Measurements from ENCODE around the gene PPWD1.

Gene PPWD1

GRCh38 chr5:65624025-65624570 lies 61.0 kb downstream of the PPWD1 start, which contains the start of gene TRIM23:
Gene TRIM23 (minus strand): TSS chr5:65624333. CDS start chr5:65624274, 59 bp downstream.
- peak; percentile 46 for DNase-seq

GRCh38 chr5:65624571-65625555 lies 61.8 kb downstream of the PPWD1 start, which contains the start of the genes SHLD3 and TRAPPC13:
Gene SHLD3 (plus strand): TSS chr5:65625027. CDS start chr5:65629588, 4,561 bp downstream.
Gene TRAPPC13 (plus strand): TSS chr5:65625027. CDS start chr5:65625061, 34 bp downstream.
- peak; percentile 72 for DNase-seq

- DNase-seq = no peak
These were observed 62.6 kb downstream of the PPWD1 start for GRCh38 chr5:65625743-65626142.

GRCh38 chr5:65630981-65631380 lies 67.9 kb downstream of the PPWD1 start:
- DNase-seq = no peak

All from NCI-H2081 treated with DMSO at 0.1 percent for 48 hours (cell line).